ENCODE results near the gene PGM2. TPM values are rescaled to one million over a fixed set of nuclear protein-coding genes. Genes with fewer than 3 reads are reported as not detected.
"Not testable (repeated sequence)": the region's sequence is repeated elsewhere in the genome, so short reads cannot be mapped to it uniquely, and the experiment has no call there.

PGM2 gene
- total RNA-seq, 8 experiments from 2014 or later, result 10.7 to 40.1 (median 12.9) TPM

GRCh38 chr4:37821953-37822605, 4.4 kb upstream of the PGM2 start:
- in situ Hi-C loops (cut with MboI; ENCODE audit: low pct_unique_long_range_greater_than_20kb in 2 of 9, low sequenced_read_pairs in 9 of 9, unreplicated experiment in 9 of 9), result loop anchor here in 4 of 9 experiments (25.0 kb wide), 3 partner anchors 190 to 890 kb away; no protein-coding TSS in a partner anchor
- WGBS, 10 experiments, result 5 to 100% (median 76%) methylated on average over 1 to 4 of the region's 4 CpGs
- no peak for ATAC-seq (replicated peaks in 6 of 8)
- Histone ChIP-seq H3K4me1 (replicated peaks in 1 of 2) (peaks cover 3% of the 10 kb centered on the region in 2 donors), H3K27ac (no peak overlapping the region), H3K4me3 (no peak overlapping the region)

GRCh38 chr4:37825501-37825900, 985 bp upstream of the PGM2 start:
- ATAC-seq (replicated peaks in 6 of 8); H3K4me1 ChIP-seq (replicated peaks in 1 of 2); H3K27ac ChIP-seq; in situ Hi-C loops (cut with MboI; ENCODE audit: low pct_unique_long_range_greater_than_20kb in 2 of 9, low sequenced_read_pairs in 9 of 9, unreplicated experiment in 9 of 9): not testable (repeated sequence)
- 0 to 80% (median 20%) methylated on average over 1 to 4 of the region's 9 CpGs; no CpG with 5 or more reads in 3 of the 10 experiments for WGBS, 10 experiments
- peak overlapping the region; percentile 68 to 91 (median 74) for H3K4me3 ChIP-seq

GRCh38 chr4:37825968-37826294, 555 bp upstream of the PGM2 start:
- 0 to 8% (median 0%) methylated on average over 1 to 9 of the region's 14 CpGs; no CpG with 5 or more reads in 2 of the 10 experiments for WGBS, 10 experiments
- peak in 7 of 8 experiments; percentile 1 to 29 (median 5) for ATAC-seq (replicated peaks in 6 of 8)
- peak overlapping the region; percentile 68 to 91 (median 74) for H3K4me3 ChIP-seq
- H3K4me1 ChIP-seq (replicated peaks in 1 of 2), result peaks cover 8 to 9% of the 10 kb centered on the region in 2 donors
- H3K27ac ChIP-seq, result no peak overlapping the region
- in situ Hi-C loops (cut with MboI; ENCODE audit: low pct_unique_long_range_greater_than_20kb in 2 of 9, low sequenced_read_pairs in 9 of 9, unreplicated experiment in 9 of 9), result no loop called here

GRCh38 chr4:37827030-37827685, 672 bp downstream of the PGM2 start:
- H3K4me3 ChIP-seq, result peak overlapping the region; percentile 68 to 91 (median 74)
- H3K4me1 ChIP-seq (replicated peaks in 1 of 2), result peaks cover 8 to 9% of the 10 kb centered on the region in 2 donors
- in situ Hi-C loops (cut with MboI; ENCODE audit: low pct_unique_long_range_greater_than_20kb in 2 of 9, low sequenced_read_pairs in 9 of 9, unreplicated experiment in 9 of 9), result no loop called here
- ATAC-seq (replicated peaks in 6 of 8), result peak in 7 of 8 experiments; percentile 43 to 68 (median 66)
- 0 to 40% (median 8%) methylated on average over 2 to 27 of the region's 38 CpGs; no CpG with 5 or more reads in 1 of the 10 experiments for WGBS, 10 experiments
- H3K27ac ChIP-seq, result peak overlapping the region in 1 of 2 donors; percentile 84

GRCh38 chr4:37827802-37828321, 1.4 kb downstream of the PGM2 start:
- Histone ChIP-seq H3K27ac (no peak overlapping the region), H3K4me1 (replicated peaks in 1 of 2) (peaks cover 8 to 9% of the 10 kb centered on the region in 2 donors), H3K4me3 (peak overlapping the region in 4 of 5 donors; percentile 68 to 91 (median 72))
- no peak for ATAC-seq (replicated peaks in 6 of 8)
- WGBS, 10 experiments, result 60 to 80% (median 76%) methylated on average over 1 of the region's 1 CpG; no CpG with 5 or more reads in 4 of the 10 experiments
- in situ Hi-C loops (cut with MboI; ENCODE audit: low pct_unique_long_range_greater_than_20kb in 2 of 9, low sequenced_read_pairs in 9 of 9, unreplicated experiment in 9 of 9), result no loop called here

- WGBS, 10 experiments, result 85 to 100% (median 98%) methylated on average over 1 to 3 of the region's 3 CpGs
- H3K4me3 ChIP-seq, result no peak overlapping the region
- in situ Hi-C loops (cut with MboI; ENCODE audit: low pct_unique_long_range_greater_than_20kb in 2 of 9, low sequenced_read_pairs in 9 of 9, unreplicated experiment in 9 of 9), result no loop called here
- no peak for ATAC-seq (replicated peaks in 6 of 8)
- H3K27ac ChIP-seq, result no peak overlapping the region
- H3K4me1 ChIP-seq (replicated peaks in 1 of 2), result peaks cover 8 to 9% of the 10 kb centered on the region in 2 donors
Measured at GRCh38 chr4:37828843-37829242, 2.4 kb downstream of the PGM2 start.

- H3K27ac ChIP-seq, result no peak overlapping the region
- in situ Hi-C loops (cut with MboI; ENCODE audit: low pct_unique_long_range_greater_than_20kb in 2 of 9, low sequenced_read_pairs in 9 of 9, unreplicated experiment in 9 of 9), result no loop called here
- WGBS, 10 experiments, result 88 to 100% (median 100%) methylated on average over 1 to 3 of the region's 3 CpGs; no CpG with 5 or more reads in 3 of the 10 experiments
- peaks cover 5 to 6% of the 10 kb centered on the region in 2 donors for H3K4me1 ChIP-seq (replicated peaks in 1 of 2)
- H3K4me3 ChIP-seq, result no peak overlapping the region
- ATAC-seq (replicated peaks in 6 of 8), result no peak
Measured at GRCh38 chr4:37830640-37831039, 4.2 kb downstream of the PGM2 start.

- WGBS, 10 experiments, result 75 to 100% (median 96%) methylated on average over 2 to 5 of the region's 5 CpGs
- ATAC-seq (replicated peaks in 6 of 8), result no peak
- no peaks in the 10 kb centered on the region for H3K4me1 ChIP-seq (replicated peaks in 1 of 2)
- H3K4me3 ChIP-seq, result no peak overlapping the region
- no peak overlapping the region for H3K27ac ChIP-seq
- in situ Hi-C loops (cut with MboI; ENCODE audit: low pct_unique_long_range_greater_than_20kb in 2 of 9, low sequenced_read_pairs in 9 of 9, unreplicated experiment in 9 of 9), result no loop called here
Measured at GRCh38 chr4:37835031-37835430, 8.5 kb downstream of the PGM2 start.

- 0 to 100% (median 57%) methylated on average over 1 to 6 of the region's 6 CpGs; no CpG with 5 or more reads in 1 of the 10 experiments for WGBS, 10 experiments
- ATAC-seq (replicated peaks in 6 of 8), result peak in 1 of 8 experiments; percentile 36
- H3K27ac ChIP-seq, result no peak overlapping the region
- in situ Hi-C loops (cut with MboI; ENCODE audit: low pct_unique_long_range_greater_than_20kb in 2 of 9, low sequenced_read_pairs in 9 of 9, unreplicated experiment in 9 of 9), result no loop called here
- H3K4me3 ChIP-seq, result no peak overlapping the region
- H3K4me1 ChIP-seq (replicated peaks in 1 of 2), result no peaks in the 10 kb centered on the region
Measured at GRCh38 chr4:37835806-37836205, 9.3 kb downstream of the PGM2 start.

- WGBS, 10 experiments, result 16 to 100% (median 90%) methylated on average over 3 to 10 of the region's 10 CpGs; no CpG with 5 or more reads in 1 of the 10 experiments
- peak in 2 of 8 experiments; percentile 31 to 93 for ATAC-seq (replicated peaks in 6 of 8)
- Histone ChIP-seq H3K4me1 (replicated peaks in 1 of 2) (no peaks in the 10 kb centered on the region), H3K27ac (no peak overlapping the region), H3K4me3 (no peak overlapping the region)
- in situ Hi-C loops (cut with MboI; ENCODE audit: low pct_unique_long_range_greater_than_20kb in 2 of 9, low sequenced_read_pairs in 9 of 9, unreplicated experiment in 9 of 9), result no loop called here
Measured at GRCh38 chr4:37836274-37836673, 9.8 kb downstream of the PGM2 start.

GRCh38 chr4:37836838-37837440, 10.5 kb downstream of the PGM2 start:
- Histone ChIP-seq H3K27ac (no peak overlapping the region), H3K4me3 (no peak overlapping the region), H3K4me1 (replicated peaks in 1 of 2) (no peaks in the 10 kb centered on the region)
- WGBS, 10 experiments, result 80 to 100% (median 96%) methylated on average over 1 to 4 of the region's 4 CpGs; no CpG with 5 or more reads in 2 of the 10 experiments
- in situ Hi-C loops (cut with MboI; ENCODE audit: low pct_unique_long_range_greater_than_20kb in 2 of 9, low sequenced_read_pairs in 9 of 9, unreplicated experiment in 9 of 9), result no loop called here
- ATAC-seq (replicated peaks in 6 of 8), result peak in 1 of 8 experiments; percentile 10

GRCh38 chr4:37837446-37837845, 11.0 kb downstream of the PGM2 start:
- no peak for ATAC-seq (replicated peaks in 6 of 8)
- Histone ChIP-seq H3K4me1 (replicated peaks in 1 of 2) (no peaks in the 10 kb centered on the region), H3K27ac (no peak overlapping the region), H3K4me3 (no peak overlapping the region)
- 32 to 100% (median 100%) methylated on average over 1 to 2 of the region's 2 CpGs; no CpG with 5 or more reads in 3 of the 10 experiments for WGBS, 10 experiments
- in situ Hi-C loops (cut with MboI; ENCODE audit: low pct_unique_long_range_greater_than_20kb in 2 of 9, low sequenced_read_pairs in 9 of 9, unreplicated experiment in 9 of 9), result no loop called here

- in situ Hi-C loops (cut with MboI; ENCODE audit: low pct_unique_long_range_greater_than_20kb in 2 of 9, low sequenced_read_pairs in 9 of 9, unreplicated experiment in 9 of 9), result no loop called here
- 17 to 100% (median 50%) methylated on average over 1 to 2 of the region's 2 CpGs; no CpG with 5 or more reads in 2 of the 10 experiments for WGBS, 10 experiments
- Histone ChIP-seq H3K4me3 (no peak overlapping the region), H3K4me1 (replicated peaks in 1 of 2) (no peaks in the 10 kb centered on the region), H3K27ac (no peak overlapping the region)
- ATAC-seq (replicated peaks in 6 of 8), result no peak
Measured at GRCh38 chr4:37839426-37839825, 12.9 kb downstream of the PGM2 start.

Data from motor neuron (in vitro differentiated cells).